Ovary (tissue), 3 donors: ENCODE data around the gene ZNF845.

ENCODE experiments used
- CTCF ChIP-seq, 3 donors: fragments of 450-650 bp in 2 of 3; fragments of 200-600 bp in 1 of 3; IDR thresholded peaks; one replicate each; pipeline versions ENCODE4 v1.5.1 to v1.8.0; 2016 to 2022; ENCODE audit warnings: antibody characterized with exemption in 3 of 3, mild to moderate bottlenecking in 1 of 3
- EP300 ChIP-seq: sonication (generic); formaldehyde crosslinking; IDR thresholded peaks from one replicate; pipeline ENCODE4 v1.6.1; 2017; ENCODE audit warnings: antibody characterized with exemption
- donor health status: DM: no; HTN: no; CAD: no.

GRCh38 chr19:53388168-53388567, 54.6 kb downstream of the ZNF845 start:
- TF ChIP-seq CTCF (IDR thresholded peaks at IDR 0.05) (no peak), EP300 (no peak)
